CD4-positive, alpha-beta T cell treated with Interleukin-15 for 1 hour (primary cell): Measurements from ENCODE around the gene PREP.
A peak's percentile ranks its signal among the peaks of the same experiment; 100 is the strongest.
"Not testable (repeated sequence)": the region's sequence is repeated elsewhere in the genome, so short reads cannot be mapped to it uniquely, and the experiment has no call there.

ENCODE experiments used
- DNase-seq: peaks from one replicate; pipeline ENCODE4 v3.0.0-alpha.2; 2020

Gene PREP

DNA sequence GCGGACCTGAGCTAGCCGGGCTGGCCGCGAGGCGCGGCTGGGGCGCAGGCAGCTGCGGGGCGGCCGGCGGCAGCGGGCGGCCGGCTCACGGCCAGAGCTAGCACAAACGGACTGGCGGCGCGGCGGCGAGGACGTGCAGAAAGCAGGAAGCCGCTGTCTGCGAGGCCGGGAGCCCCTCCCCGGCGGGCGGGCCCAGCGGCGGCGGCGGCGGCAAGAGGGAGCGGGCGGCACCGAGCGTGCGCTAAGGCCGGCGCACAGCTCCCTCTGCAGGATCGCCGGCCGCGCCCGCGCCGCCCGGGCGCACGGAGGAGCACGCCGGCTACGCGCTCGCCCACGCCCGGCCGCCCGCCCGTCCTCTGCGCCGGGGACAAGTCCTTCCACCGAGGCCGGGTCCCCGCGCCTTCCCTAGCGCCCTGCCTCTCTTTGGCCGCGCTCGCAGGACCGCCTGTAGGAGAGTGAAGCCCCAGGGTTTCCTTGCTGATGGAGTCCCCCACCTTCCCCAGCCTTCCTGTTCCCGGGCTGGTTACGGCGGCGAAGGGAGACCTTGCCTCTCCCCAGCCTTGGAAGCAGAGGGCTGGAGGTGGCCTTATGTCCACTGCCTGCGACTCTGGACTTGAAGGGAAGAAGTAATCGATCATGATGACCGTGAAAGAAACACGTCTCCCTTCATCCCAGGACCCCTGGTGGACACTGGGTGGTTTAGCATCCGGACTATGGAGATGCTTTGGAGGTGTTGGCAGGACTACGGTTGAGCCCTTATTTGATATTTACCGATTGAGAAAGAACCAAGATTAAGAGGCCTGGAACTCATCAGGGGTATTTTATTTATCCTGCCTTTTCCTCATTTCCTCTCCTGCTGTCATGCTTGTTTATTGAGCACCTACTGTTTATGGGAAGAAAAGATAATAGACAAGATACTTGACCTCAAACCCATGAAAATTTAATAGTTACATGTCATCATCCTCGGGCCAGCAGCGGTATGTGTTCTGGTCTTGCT lies at the start of gene PREP:
TSS of gene PREP (minus strand) at position 144 of the 997 bp plus-strand sequence. CDS start 191 bp downstream, outside the sequence.
- peak; percentile 84 for DNase-seq

DNA sequence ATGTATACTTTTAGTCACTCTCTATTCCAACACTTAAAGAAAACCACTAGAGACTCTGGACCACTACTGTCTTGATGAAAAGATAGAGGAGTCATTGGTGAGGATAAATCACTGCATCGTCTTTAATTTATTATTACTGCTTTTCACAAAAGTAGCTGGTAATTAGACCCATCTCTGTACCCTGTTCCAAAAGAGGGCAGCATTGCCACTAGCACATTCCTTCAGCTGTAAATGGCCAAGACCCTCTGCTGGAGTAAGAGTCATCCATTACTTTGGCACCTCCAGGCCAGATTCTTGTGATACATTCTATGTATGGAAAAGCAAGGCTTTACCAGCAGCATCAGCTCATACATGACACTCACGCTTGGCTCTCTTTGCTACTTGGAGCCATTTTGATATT lies 49.5 kb upstream of the PREP start:
- DNase-seq, result no peak

DNA sequence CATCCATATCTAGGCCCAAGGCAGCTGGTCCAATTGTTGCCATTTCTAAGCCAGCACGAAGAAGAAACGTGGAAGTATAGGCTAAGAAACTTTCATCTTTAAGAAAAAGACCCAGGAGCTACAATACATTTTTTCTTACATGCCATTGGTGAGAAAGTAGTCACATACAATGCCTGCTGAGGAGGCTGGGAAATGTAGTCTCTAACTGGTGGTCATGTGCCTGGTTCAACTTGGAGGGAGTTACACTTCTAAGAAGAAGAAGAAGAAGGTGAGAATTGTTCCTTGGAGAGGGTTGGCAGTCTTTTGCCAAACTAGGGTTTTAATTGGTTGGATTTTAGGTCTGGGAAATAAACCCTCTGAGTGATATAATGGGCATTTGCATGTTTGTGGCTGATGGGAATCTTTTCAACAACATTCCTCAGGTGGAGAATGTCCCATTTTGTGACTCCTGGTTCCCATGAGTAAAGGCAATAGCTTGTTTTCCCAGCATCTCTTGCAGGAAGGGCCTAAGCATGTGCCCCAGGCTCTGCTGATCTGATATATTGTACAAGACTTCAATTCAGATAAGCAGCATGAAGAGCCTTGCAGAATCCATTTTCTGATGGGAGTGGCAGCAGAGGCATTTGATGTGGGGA lies 47.0 kb upstream of the PREP start:
- DNase-seq, result no peak

DNA sequence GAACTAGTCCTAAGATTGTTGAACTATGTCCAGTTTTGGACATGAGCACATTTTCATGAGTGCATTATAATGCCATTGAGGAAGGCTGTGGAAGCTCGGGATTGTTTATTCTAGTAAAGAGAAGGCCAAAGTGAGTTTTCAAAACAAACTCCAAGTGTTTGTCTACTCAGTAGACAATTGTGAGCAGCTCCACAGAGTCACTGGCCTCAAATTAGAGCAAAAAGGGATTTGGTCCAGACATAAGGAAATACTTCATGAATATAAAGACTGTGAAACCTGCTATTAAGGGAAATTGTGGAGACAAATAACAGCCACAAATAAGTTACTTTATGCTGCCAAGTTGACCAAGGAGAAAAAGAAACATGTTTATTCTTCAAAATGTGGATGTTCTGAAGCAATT lies 42.6 kb upstream of the PREP start:
- DNase-seq, result no peak

DNA sequence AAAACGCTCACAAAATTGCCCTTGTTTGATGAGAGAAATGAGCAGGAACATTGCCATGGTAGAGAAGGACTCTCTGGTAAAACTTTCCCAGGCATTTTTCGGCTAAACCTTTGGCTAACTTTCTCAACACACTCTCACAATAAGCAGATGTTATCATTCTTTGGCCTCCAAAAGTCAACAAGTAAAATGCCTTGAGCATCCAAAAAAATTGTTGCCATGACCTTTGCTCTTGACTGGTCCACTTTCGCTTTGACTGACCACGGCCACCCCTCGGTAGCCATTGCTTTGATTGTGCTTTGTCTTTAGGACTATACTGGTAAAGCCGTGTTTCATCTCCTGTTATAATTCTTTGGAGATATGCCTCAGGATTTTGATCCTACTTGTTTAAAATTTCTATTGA lies 41.1 kb upstream of the PREP start:
- DNase-seq, result no peak

DNA sequence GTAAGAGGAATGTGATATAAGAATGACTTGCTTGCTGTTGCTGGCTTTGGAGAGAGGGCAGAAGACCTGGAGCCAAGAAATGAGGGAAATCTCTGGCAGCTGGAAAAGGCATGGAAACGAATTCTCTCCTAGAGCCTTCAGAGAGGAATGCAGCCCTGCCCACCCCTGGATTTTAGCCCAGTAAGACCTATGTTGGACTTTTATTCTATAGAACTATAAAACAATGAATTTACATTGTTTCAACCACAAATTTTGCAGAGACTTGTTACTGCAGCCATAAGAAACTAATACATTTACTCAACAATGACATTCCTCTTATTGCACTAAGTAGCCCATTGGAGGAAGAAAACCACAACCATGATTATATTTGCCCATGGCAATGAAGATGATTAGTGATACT lies 39.5 kb upstream of the PREP start:
- DNase-seq, result no peak

DNA sequence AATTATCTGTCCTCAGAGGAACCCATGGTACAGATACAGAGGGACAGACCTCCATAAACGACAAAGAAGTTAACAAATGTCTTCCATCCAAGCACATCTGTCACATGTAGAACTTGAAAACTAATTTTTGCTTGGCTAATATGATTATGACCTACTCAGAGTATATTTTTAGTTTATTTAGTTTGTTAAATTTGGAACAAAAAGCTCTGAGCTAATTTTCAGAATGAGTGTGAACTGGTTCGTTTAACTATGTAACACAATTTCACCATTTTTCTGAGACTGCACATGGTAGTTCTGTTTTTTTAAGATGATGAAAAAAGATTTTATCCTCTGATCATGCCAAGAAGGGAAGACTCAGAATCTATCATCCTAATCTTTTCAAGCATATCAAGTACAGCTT lies 34.4 kb upstream of the PREP start:
- no peak for DNase-seq

DNA sequence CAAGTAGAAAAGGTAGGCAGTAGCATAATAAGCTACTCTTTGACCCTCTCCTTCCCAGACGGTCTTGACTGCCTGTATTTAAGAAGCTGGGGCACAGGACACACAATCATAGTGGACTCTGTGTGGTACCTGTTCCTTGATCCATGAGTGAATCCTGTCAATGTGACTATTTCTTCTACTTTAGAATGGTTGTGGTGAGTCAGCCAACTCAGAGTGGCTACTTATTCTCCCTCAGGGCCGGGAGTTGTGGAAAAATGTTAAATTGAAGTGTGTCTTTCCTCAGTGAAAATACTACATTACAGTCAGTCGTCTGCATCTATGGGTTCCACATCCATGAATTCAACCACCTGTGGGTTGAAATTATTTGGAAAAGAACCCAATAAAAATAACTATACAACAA lies 30.8 kb upstream of the PREP start:
- DNase-seq, result no peak

DNA sequence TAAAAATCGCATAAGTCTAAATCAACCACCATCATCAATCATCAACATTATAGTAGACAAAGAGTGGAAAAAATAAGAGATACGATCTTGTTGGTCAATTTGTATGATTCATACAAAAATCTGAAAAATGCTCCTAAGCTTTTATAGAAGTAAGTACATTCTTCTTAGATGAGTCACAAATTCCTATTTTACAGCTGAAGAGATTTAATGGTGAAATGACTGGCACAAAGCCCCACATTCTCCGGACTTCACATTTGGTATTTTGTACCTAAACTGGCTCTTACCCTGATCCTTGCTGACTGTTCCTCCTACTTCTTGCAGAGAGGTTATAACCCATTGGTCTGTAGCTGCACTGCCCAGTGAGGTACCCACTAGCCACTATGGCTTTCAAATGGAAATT lies 29.9 kb upstream of the PREP start:
- no peak for DNase-seq

DNA sequence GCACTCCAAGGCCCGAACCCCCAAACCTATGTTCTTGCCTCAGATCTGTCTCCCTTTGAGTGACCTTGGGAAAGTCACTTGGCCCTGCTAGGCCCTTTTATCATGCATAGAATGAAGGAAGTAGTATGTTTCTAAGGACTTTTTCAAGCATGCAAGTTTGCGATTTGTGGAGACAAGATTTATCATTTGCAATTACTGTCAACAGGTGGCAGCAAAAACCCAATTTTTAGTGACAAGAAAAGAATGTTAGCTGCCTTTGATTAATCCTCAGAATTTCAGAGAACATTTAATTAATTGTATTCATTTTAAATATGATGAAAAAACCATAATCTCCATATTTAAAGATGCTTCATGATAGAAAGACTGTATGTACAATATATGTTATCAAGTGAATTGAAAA lies 28.3 kb upstream of the PREP start:
- no peak for DNase-seq

DNA sequence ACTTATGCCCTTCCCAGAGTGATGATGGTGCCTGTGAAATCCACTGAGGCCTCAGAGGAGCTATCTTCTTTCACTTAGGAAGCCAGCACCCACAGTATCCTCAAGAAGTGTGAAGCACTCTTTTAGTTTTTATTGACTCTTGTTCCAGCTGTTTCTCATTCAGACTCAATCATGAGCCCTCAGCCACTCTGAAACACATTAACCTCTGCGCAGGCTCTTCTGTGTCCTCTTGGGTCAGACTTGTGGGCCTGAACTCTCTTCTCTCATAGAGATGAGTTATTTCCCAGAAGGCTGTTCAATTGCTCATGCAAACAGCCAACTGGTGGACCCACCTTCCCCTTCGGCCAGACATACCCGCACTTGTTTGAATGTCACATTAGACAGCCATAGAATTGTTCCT lies 27.8 kb upstream of the PREP start:
- DNase-seq, result no peak

DNA sequence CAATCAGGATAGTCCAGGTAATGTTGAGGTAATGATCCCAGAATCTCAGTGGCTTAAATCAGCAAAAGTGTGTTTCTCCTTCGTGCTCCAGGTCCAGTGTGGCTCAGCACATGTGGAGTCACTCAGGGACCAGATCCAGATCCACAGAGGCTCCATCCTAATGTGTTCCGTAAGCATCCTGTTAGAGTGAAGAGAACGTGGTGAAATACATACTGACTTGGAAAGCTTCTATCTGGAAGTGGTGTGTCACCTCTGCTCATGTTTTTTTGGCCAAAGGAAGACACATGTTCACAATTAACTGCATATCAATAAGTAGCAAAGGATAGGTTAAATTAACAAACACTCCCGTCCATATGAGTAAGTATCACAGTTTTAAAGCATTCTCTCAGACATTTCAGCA lies 26.8 kb upstream of the PREP start:
- DNase-seq, result no peak

DNA sequence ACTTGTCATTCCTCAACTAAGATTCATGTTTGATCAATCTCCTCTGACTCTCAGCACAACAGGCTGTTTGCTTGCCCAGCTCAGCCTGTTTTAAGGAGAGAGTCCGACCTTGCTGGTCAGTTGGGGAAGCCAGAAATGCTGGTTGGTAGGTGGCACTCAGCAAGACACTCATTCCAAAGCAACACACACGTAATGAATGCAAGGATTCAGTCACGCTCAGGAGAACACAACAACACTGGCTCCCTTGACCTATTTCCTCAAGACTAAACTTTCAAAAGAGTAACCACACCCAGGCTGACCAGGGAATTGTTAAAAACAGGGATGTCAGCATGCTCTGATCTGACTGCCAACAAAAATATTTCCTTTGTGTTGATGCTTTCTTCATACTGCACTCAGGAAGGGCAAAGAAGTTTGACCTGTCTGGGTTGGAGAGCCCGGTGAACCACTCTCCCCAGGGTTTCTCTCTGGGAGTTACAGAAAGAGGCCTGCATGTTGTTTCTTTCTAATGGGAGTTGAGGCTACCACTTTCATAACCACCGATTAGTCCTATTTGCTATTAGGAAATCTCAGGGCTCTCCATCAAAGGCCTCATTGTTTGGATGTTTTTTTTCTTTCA lies 25.6 kb upstream of the PREP start:
- no peak for DNase-seq

DNA sequence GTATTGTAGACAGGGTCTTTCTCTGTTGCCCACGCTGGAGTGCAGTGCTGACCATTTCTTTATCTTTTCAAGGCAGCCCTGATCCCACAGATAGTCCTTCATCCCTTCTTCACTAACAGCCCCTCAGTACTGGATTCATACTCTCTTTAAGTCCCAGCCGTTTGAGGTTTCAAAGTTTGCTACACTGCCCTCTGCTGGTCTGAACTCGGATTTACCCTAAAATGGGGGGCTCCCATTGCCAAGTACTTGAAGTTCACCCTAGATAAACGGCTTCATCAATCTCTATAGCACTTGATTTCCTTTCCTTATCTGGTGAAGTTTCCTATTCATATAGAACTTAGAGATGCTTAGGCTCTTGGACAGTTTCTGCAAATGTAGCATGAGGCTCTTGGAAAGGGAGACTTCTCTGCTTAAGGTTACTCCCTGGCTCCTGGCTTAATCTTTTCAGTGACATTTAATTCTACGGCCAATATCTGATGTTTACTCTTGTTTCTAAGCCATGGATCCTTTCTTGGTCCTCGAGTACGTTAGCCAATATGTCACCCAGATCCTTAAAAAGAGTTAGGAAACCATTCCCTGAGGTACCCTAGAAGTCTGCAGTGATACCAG lies 21.4 kb upstream of the PREP start:
- peak; percentile 41 for DNase-seq

DNA sequence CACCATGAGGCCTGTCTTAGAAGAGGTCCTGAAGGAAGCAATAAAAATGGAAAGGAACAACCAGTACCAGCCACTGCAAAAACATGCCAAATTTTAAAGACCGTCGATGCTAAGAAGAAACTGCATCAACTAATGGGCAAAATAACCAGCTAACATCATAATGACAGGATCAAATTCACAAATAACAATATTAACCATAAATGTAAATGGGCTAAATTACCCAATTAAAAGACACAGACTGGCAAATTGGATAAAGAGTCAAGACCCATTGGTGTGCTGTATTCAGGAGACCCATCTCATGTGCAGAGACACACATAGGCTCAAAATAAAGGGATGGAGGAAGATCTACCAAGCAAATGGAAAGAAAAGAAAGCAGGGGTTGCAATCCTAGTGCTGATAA lies 14.1 kb upstream of the PREP start:
- DNase-seq, result not testable (repeated sequence)

DNA sequence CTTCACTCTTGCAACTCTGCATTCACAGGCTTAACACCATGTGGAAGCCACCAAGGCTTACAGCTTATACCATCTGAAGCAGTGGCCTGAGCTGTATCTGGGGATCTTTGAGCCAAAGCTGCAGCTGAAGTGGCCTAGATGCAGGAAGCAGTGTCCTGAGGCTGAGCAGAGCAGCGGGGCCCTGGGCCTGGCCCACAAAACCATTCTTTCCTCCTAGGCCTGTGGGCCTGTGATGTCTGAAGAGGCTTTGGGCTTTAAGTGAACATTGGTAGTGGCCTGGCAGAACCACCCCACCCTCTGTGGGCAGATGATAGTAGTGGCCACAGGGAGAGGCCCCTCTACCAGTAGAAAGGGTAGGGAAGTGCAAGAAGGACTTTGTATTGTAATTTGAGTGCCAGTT lies 6.9 kb upstream of the PREP start:
- no peak for DNase-seq

DNA sequence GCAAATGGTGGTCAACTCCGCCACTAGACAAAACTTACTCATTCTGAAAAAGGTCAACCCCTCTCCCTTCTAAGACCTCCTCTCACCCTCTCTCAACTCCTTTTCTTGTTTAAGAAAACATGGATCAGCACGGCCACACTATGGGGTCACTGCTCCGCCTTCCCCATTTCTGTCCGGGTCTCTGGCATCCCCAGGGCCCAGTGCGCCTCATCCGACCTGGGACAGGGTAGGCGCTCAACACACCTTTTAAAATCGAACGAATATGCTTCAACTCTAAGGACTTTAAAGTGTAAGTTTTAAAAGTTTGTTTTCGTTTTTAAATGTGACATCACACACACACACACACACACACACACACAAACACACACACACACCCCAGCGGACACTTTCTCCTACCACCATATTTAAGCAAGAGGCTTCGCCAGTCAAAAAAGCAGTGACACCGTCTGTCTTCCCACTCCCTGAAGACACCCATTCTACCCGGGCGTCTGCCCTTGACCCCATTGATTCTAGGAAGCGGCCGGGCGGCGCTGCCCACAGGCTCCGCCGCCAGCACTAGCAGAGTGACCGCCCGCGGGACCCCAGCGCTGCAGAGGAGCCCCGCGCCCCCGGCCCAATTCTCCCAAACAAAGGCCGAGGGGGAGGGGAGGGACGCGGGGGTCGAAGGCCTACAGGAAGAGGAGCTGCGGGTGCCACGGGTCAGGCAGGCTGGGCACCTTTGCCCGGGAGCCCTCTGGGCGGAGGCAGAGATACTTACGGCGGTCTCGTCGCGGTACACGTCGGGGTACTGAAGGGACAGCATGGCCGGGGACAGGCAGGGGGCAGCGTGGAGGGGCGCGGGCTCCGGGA lies 568 bp downstream of the PREP start:
- DNase-seq, result no peak

DNA sequence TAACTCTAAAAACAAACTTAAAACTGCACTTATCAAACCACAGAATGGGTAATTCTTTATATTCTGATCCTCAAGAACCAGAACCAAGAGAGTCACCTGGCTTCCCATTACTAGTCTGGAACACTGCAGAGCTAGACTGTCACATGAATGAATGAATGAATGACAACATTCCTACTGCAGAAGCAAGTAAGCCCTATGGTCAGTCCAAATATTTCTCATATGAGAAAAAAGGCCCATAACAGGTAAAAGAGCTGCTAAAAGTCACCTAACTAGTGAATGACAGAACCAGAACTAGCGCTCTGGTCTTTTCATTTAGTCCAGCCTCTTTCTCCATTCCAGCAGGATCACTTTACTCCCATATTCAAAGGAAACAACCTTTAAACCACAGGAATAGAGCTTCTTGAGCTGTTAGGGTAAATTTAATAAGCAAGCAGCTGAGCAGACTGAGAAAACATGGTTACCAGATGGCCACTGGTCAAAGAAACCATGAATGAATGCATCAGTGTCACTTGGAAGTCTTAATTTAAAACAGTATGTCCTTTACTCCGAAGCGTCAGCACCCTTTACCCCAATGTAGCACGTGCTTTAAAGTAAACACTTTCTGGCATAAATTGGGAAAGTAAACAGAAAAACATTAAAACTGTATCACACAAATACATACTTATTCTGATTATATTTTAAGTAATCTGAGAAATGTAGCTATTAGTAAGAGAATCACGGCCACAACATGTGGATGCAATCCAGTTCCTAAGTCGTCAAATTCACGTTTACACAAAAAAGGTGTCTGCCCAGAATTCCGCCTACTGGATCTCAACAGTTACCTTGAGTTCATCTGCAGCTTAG lies 1.4 kb downstream of the PREP start:
- DNase-seq, result no peak

DNA sequence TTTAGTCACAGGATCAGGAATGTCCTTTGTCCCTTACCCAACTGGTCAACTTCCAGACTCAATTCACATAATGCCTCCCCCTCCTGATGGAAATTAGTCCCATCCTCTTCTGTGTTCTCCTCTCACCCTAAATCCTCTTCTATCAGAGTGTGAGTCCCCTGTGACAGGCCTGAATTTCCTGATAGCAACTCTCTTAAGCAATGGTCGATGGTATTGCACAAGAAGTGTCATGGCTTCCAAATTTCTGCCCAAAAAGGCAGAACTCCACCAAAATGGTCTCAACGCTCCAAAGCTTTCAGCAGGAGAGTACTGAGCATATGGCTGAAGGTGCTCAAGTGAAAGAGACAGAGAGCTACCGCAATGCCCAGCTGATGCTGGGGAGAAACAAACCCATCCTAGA lies 2.4 kb downstream of the PREP start:
- DNase-seq, result no peak

DNA sequence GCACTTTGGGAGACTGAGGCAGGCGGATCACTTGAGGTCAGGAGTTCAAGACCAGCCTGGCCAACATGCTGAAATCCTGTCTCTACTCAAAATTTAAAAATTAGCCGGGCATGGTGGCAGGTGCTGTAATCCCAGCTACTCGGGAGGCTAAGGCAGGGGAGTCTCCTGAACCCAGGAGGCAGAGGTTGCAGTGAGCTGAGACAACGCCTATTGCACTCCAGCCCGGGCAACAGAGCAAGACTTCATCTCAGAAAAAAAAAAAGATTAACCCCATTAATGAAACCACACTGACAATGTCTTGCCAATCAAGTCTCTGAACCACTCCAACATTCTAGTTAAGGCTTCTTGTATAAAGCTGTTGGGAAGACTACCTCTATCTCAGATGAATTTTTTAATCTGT lies 4.0 kb downstream of the PREP start:
- DNase-seq, result no peak

DNA sequence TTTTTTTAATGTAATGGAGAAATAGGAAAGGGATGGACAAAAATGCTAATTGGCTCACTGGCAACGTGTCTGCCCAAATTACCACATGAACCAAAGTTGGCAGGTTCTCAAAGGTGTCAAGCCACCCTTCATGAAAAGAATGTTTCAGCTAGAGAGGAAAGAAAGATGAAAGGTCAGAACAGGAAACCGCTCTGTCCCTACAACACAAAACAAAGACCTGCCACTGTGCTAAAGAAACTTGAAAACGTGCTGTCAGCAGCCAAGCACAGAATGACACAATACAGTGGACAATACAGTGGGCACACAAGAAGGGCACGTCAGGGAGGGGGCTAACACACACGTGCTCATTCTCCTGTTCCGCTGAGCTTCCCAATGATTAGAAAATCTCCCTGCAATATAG lies 4.9 kb downstream of the PREP start:
- no peak for DNase-seq

DNA sequence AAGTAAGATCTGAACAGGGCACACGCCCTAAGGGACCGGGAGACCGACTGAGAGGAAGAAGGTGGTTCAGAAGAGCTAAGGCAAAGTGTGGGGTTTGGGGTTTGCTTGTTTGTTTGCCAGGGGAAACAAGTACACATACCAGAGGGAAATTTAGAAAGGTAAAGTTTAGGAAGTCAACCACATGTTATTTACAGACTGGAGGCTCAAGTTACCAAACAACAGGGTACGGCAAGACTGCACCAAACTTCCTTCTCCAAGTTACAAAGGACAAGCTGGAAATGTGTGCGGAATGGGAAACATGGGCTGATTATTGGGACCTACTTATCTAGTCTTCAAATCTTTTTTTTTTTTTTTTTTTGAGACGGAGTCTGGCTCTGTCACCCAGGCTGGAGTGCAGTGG lies 11.2 kb downstream of the PREP start:
- no peak for DNase-seq
